GM23338 (cell line): ENCODE results near the gene TNFRSF11A. TPM values are rescaled to one million over a fixed set of nuclear protein-coding genes. Genes with fewer than 3 reads are reported as not detected.

Experiments
- ATAC-seq: fragments of 200-7000 bp; cut with Tn5 transposase; 3 replicates; pipeline ENCODE4 v1.9.1; 2020
- DNase-seq: peaks from one replicate; pipeline ENCODE4 v3.0.0-alpha.2; 2015; ENCODE audit warnings: low spot score
- H2AFZ ChIP-seq: fragments of 200-600 bp; sonication (generic); 2 replicates; pipeline ENCODE4 v1.8.0; 2016; ENCODE audit warnings: antibody characterized with exemption, mild to moderate bottlenecking, moderate library complexity
- H3F3A ChIP-seq: fragments of 200-600 bp; sonication (generic); replicated peaks from 2 replicates; pipeline ENCODE4 v1.8.0; 2017; ENCODE audit warnings: antibody characterized with exemption, mixed run types, low read depth
- H3K27ac ChIP-seq: fragments of 200-600 bp; sonication (generic); 2 replicates; pipeline ENCODE4 v1.6.1; 2016; ENCODE audit warnings: low read depth
- H3K27me3 ChIP-seq: fragments of 200-600 bp; sonication (generic); 2 replicates; pipeline ENCODE4 v1.8.0; 2016; ENCODE audit warnings: mild to moderate bottlenecking, mixed run types, moderate library complexity; ENCODE audit not compliant: insufficient read depth
- H3K36me3 ChIP-seq: fragments of 200-600 bp; sonication (generic); 2 replicates; pipeline ENCODE4 v1.8.0; 2016; ENCODE audit warnings: mild to moderate bottlenecking; ENCODE audit not compliant: insufficient read depth
- H3K4me1 ChIP-seq: fragments of 200-600 bp; sonication (generic); 2 replicates; pipeline ENCODE4 v1.8.0; 2016; ENCODE audit warnings: mild to moderate bottlenecking, moderate library complexity; ENCODE audit not compliant: insufficient read depth
- H3K4me2 ChIP-seq: fragments of 200-600 bp; sonication (generic); 2 replicates; pipeline ENCODE4 v1.7.1; 2017; ENCODE audit warnings: mixed run types
- H3K4me3 ChIP-seq: fragments of 200-600 bp; sonication (generic); 2 replicates; pipeline ENCODE4 v1.6.1; 2016; ENCODE audit warnings: mixed run types
- H3K79me2 ChIP-seq: fragments of 200-600 bp; sonication (generic); replicated peaks from 2 replicates; pipeline ENCODE4 v1.8.0; 2017; ENCODE audit warnings: mild to moderate bottlenecking; ENCODE audit not compliant: insufficient read depth
- H3K9me2 ChIP-seq: fragments of 200-600 bp; sonication (generic); 2 replicates; pipeline ENCODE4 v1.8.0; 2017; ENCODE audit not compliant: insufficient read depth
- H4K20me1 ChIP-seq: fragments of 200-600 bp; sonication (generic); replicated peaks from 2 replicates; pipeline ENCODE4 v1.8.0; 2017; ENCODE audit warnings: mild to moderate bottlenecking; ENCODE audit not compliant: insufficient read depth
- H3K27ac Mint-ChIP-seq: 2 replicates; pipeline ENCODE4 v1.8.0; 2020; ENCODE audit warnings: inconsistent platforms, mild to moderate bottlenecking, moderate library complexity, mixed read lengths
- H3K27me3 Mint-ChIP-seq: 3 replicates; pipeline ENCODE4 v1.8.0; 2022; ENCODE audit warnings: low read depth, mild to moderate bottlenecking, moderate library complexity, mixed read lengths, inconsistent platforms; ENCODE audit not compliant: insufficient read depth, poor library complexity
- H3K36me3 Mint-ChIP-seq: 3 replicates; pipeline ENCODE4 v1.8.0; 2021; ENCODE audit warnings: low read depth, mild to moderate bottlenecking, inconsistent platforms, moderate library complexity, mixed read lengths
- H3K4me1 Mint-ChIP-seq: 3 replicates; pipeline ENCODE4 v1.8.0; 2020; ENCODE audit warnings: mild to moderate bottlenecking, inconsistent platforms, mixed read lengths
- H3K4me3 Mint-ChIP-seq: 3 replicates; pipeline ENCODE4 v1.8.0; 2021; ENCODE audit warnings: moderate library complexity, mild to moderate bottlenecking, inconsistent platforms, mixed read lengths
- H3K9me3 Mint-ChIP-seq: 3 replicates; pipeline ENCODE4 v1.8.0; 2020; ENCODE audit warnings: moderate library complexity, mild to moderate bottlenecking, inconsistent platforms, mixed read lengths
- CREB1 ChIP-seq: fragments of 250-450 bp; sonication (Bioruptor Pico); IDR thresholded peaks from 2 replicates; pipeline ENCODE4 v1.5.0; 2020; ENCODE audit warnings: low read depth, mild to moderate bottlenecking, moderate library complexity
- CTCF ChIP-seq, 2 experiments: fragments of 200-600 bp in 1 of 2; sonication (generic) in 1 of 2; conservative IDR thresholded peaks; 2 replicates each; pipeline versions ENCODE4 v1.5.1 to v1.6.1; 2016 to 2017; ENCODE audit warnings: antibody characterized with exemption in 2 of 2, low read depth in 2 of 2, mild to moderate bottlenecking in 2 of 2, moderate library complexity in 1 of 2
- ETS1 ChIP-seq: IDR thresholded peaks from 2 replicates; pipeline ENCODE4 v1.6.1; 2016; ENCODE audit warnings: antibody characterized with exemption
- EZH2phosphoT487 ChIP-seq: fragments of 200-600 bp; sonication (generic); IDR thresholded peaks from one replicate; pipeline ENCODE4 v1.8.1; 2018; ENCODE audit warnings: antibody characterized with exemption; ENCODE audit not compliant: unreplicated experiment
- JUNB ChIP-seq: IDR thresholded peaks from one replicate; pipeline ENCODE4 v1.6.1; 2016; ENCODE audit warnings: antibody characterized with exemption; ENCODE audit not compliant: unreplicated experiment
- NANOG ChIP-seq: IDR thresholded peaks from 2 replicates; pipeline ENCODE4 v1.6.1; 2016; ENCODE audit warnings: antibody characterized with exemption, borderline replicate concordance
- POLR2AphosphoS5 ChIP-seq: IDR thresholded peaks from 2 replicates; pipeline ENCODE4 v1.6.1; 2016; ENCODE audit warnings: antibody characterized with exemption, low read depth
- REST ChIP-seq: IDR thresholded peaks from one replicate; pipeline ENCODE4 v1.6.1; 2018; ENCODE audit warnings: antibody characterized with exemption; ENCODE audit not compliant: unreplicated experiment
- STAT1 ChIP-seq: IDR thresholded peaks from one replicate; pipeline ENCODE4 v1.6.1; 2016; ENCODE audit warnings: antibody characterized with exemption; ENCODE audit not compliant: unreplicated experiment
- ZNF114 ChIP-seq: fragments of 250-450 bp; sonication (Bioruptor Pico); IDR thresholded peaks from 2 replicates; pipeline ENCODE4 v1.5.0; 2020; ENCODE audit warnings: mild to moderate bottlenecking, moderate library complexity
- ZNF331 ChIP-seq: fragments of 250-450 bp; sonication (Bioruptor Pico); IDR thresholded peaks from 2 replicates; pipeline ENCODE4 v1.5.0; 2020; ENCODE audit warnings: low read depth, mild to moderate bottlenecking, moderate library complexity
- polyA plus RNA-seq: library from polyadenylated mRNA; unstranded; fragments of >200 nt; fragmentation: Nextera tagmentation; extraction: Ambion mirVana; gene quantifications from 2 replicates; pipeline ENCODE4 v1.2.1, GENCODE V29; 2016
- total RNA-seq: library from RNA; depleted of rRNA; stranded (reverse); fragments of >200 nt; shearing (Covaris generic); gene quantifications from 2 replicates; pipeline ENCODE4 v1.2.3, GENCODE V29; 2014

Gene TNFRSF11A
- total and polyA plus RNA-seq, 2 experiments from 2014 or later: 3.8 to 7.3 TPM

- TF ChIP-seq CREB1 (no peak), REST (no peak), ZNF331 (CRISPR knock-in tag) (no peak), ZNF114 (no peak)
Observed at GRCh38 chr18:62342884-62343283, 17.8 kb downstream of the TNFRSF11A start (continued).

- Mint-ChIP-seq H3K4me3 (no peak overlapping the region), H3K36me3 (no peaks in the 10 kb centered on the region), H3K4me1 (peaks cover 71% of the 10 kb centered on the region), H3K27me3 (peaks cover 5% of the 10 kb centered on the region), H3K9me3 (no peaks in the 10 kb centered on the region; the same call in 2 of the 3 replicates), H3K27ac (no peak overlapping the region)
- Histone ChIP-seq H3K9me2 (no peaks in the 10 kb centered on the region), H3K4me3 (no peak overlapping the region), H3K27me3 (no peaks in the 10 kb centered on the region), H2AFZ (no peak overlapping the region), H3K27ac (no peak overlapping the region), H4K20me1 (no peaks in the 10 kb centered on the region), H3F3A (no peaks in the 10 kb centered on the region; the same call in 1 of the 2 replicates), H3K4me1 (peaks cover 62% of the 10 kb centered on the region), H3K4me2 (no peak overlapping the region), H3K36me3 (no peaks in the 10 kb centered on the region), H3K79me2 (peaks cover 7% of the 10 kb centered on the region)
- ATAC-seq: no peak
- DNase-seq: no peak
- TF ChIP-seq CTCF (conservative IDR thresholded peaks at IDR 0.05; ENCODE audit: low read depth in 2 of 2): no peak
- TF ChIP-seq NANOG: no peak
- TF ChIP-seq ZNF331 (CRISPR knock-in tag): no peak
- no peak for TF ChIP-seq STAT1
- no peak for TF ChIP-seq REST
- no peak for TF ChIP-seq JUNB
- no peak for TF ChIP-seq POLR2AphosphoS5
- no peak for TF ChIP-seq EZH2phosphoT487
- TF ChIP-seq ETS1: no peak
Observed at GRCh38 chr18:62343316-62343715, 18.2 kb downstream of the TNFRSF11A start.
